ENCODE results near the gene MAOA.
"Not testable (repeated sequence)": the region's sequence is repeated elsewhere in the genome, so short reads cannot be mapped to it uniquely, and the experiment has no call there.

Gene MAOA

DNA sequence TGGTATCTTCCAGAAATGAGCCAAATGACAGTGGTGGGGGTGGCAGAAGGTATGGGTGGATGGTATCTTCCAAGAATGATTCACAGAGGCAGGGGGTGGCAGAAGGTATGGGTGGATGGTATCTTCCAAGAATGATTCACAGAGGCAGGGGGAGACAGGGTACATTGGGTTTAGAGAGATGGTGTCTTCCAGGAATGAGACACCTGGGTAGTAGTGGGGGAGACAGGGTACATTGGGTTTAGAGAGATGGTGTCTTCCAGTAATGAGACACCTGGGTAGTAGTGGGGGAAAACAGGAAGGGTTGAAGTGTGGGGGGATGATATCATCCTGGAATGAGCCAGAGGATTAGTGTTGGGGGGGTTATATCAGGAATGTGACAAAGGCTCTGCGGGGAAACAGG lies 62.0 kb downstream of the MAOA start:
- H3K36me3 ChIP-seq, result no peaks in the 10 kb centered on the region
- no peaks in the 10 kb centered on the region for H3K27me3 ChIP-seq
- H3K27ac ChIP-seq, result no peak overlapping the region
- TF ChIP-seq, protein P1, sequence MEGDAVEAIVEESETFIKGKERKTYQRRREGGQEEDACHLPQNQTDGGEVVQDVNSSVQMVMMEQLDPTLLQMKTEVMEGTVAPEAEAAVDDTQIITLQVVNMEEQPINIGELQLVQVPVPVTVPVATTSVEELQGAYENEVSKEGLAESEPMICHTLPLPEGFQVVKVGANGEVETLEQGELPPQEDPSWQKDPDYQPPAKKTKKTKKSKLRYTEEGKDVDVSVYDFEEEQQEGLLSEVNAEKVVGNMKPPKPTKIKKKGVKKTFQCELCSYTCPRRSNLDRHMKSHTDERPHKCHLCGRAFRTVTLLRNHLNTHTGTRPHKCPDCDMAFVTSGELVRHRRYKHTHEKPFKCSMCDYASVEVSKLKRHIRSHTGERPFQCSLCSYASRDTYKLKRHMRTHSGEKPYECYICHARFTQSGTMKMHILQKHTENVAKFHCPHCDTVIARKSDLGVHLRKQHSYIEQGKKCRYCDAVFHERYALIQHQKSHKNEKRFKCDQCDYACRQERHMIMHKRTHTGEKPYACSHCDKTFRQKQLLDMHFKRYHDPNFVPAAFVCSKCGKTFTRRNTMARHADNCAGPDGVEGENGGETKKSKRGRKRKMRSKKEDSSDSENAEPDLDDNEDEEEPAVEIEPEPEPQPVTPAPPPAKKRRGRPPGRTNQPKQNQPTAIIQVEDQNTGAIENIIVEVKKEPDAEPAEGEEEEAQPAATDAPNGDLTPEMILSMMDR (IDR thresholded peaks at IDR 0.05), result no peak
- no peak overlapping the region for H3K4me3 ChIP-seq (ENCODE audit: low read depth in 1 of 2, low read length in 1 of 2)
- no peaks in the 10 kb centered on the region for H3K9me3 ChIP-seq
- H3K4me1 ChIP-seq (ENCODE audit: control insufficient read depth in 1 of 2, insufficient read depth in 1 of 2, low read depth in 1 of 2, low read length in 1 of 2), result no peaks in the 10 kb centered on the region

DNA sequence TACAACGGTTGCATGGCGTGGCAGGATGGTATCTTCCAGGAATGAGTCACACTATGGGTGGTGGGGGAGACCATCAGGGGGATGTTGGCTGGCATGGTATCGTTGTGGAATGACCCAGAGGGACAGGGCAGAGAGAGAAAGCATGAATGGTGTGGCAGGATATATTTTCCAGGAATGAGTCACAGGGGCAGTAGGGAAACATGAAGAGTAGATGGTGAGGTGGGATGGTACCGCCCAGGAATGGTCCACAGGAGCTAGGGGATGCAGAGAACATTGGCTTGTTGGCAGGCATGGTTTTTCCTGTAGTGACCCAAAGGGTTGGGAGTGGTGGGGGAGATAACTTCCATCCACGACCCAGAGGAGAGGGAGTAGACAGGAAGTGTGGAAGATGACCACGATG lies 62.4 kb downstream of the MAOA start:
- Histone ChIP-seq H3K27me3 (no peaks in the 10 kb centered on the region), H3K4me1 (ENCODE audit: control insufficient read depth in 1 of 2, insufficient read depth in 1 of 2, low read depth in 1 of 2, low read length in 1 of 2) (no peaks in the 10 kb centered on the region), H3K9me3 (no peaks in the 10 kb centered on the region), H3K36me3 (no peaks in the 10 kb centered on the region), H3K4me3 (ENCODE audit: low read depth in 1 of 2, low read length in 1 of 2) (no peak overlapping the region), H3K27ac (no peak overlapping the region)
- TF ChIP-seq, protein P1 (IDR thresholded peaks at IDR 0.05), result no peak

DNA sequence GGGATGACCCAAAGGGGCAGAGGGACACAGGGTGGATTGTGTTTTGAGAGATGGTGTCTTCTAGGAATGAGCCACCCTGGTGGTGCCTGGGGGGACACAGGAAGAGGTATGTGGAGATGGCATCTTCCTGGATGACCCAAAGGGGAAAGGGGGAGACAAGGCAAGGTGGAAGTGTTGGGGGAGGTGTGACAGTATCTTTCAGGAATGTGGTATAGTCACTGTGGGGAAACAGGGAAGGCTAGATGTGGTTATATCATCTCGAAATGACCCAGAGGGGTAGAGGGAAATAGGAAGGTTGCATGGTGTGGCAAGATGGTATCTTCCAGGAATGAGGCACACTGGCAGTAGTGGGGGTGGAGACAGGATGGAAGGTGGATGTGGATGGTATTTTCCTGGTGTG lies 62.9 kb downstream of the MAOA start:
- TF ChIP-seq, protein P1 (IDR thresholded peaks at IDR 0.05), result no peak
- Histone ChIP-seq H3K4me3 (ENCODE audit: low read depth in 1 of 2, low read length in 1 of 2) (no peak overlapping the region), H3K36me3 (no peaks in the 10 kb centered on the region), H3K27ac (no peak overlapping the region), H3K27me3 (no peaks in the 10 kb centered on the region), H3K4me1 (ENCODE audit: control insufficient read depth in 1 of 2, insufficient read depth in 1 of 2, low read depth in 1 of 2, low read length in 1 of 2) (no peaks in the 10 kb centered on the region), H3K9me3 (no peaks in the 10 kb centered on the region)

DNA sequence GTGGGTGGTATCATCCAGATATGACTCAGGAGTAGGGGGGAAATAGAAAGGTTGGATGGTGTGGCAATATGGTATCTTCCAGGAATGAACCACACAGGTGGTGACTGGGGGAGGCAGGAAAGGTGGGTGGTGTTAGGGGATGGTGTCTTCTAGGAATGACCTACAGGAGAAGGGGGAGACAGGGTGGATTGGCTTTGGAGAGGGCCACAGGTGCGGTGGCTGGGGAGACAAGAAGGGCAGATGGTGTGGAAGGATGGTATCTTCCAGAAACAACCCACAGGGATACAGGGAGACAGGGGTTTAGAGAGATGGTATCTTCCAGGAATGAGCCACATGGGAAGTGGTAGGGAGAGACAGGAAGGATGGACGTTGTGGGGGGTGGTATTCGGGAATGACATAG lies 64.0 kb downstream of the MAOA start:
- Histone ChIP-seq H3K4me1 (ENCODE audit: control insufficient read depth in 1 of 2, insufficient read depth in 1 of 2, low read depth in 1 of 2, low read length in 1 of 2) (no peaks in the 10 kb centered on the region), H3K27ac (no peak overlapping the region), H3K36me3 (no peaks in the 10 kb centered on the region), H3K4me3 (ENCODE audit: low read depth in 1 of 2, low read length in 1 of 2) (no peak overlapping the region), H3K9me3 (no peaks in the 10 kb centered on the region), H3K27me3 (no peaks in the 10 kb centered on the region)
- TF ChIP-seq, protein P1 (IDR thresholded peaks at IDR 0.05), result no peak

DNA sequence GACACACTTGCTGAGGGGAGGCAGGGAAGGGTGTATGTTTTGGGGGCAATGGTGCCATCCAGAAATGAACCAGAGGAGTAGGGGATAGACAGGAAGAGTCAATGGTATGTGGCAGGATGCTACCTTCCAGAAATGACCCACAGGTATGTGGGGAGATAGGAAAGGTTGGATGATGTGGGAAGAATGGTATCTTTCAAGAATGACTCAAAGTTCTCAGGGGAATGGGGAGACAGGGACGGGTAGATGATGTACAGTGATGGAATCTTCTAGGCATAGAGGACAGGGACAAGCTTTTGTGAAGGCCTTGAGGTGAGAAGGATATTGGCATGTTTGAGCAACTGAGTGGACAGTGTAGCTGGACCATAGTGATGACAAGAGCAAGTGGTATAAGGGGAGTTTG lies 64.9 kb downstream of the MAOA start:
- TF ChIP-seq, protein P1 (IDR thresholded peaks at IDR 0.05), result no peak
- Histone ChIP-seq H3K27ac (no peak overlapping the region), H3K4me1 (ENCODE audit: control insufficient read depth in 1 of 2, insufficient read depth in 1 of 2, low read depth in 1 of 2, low read length in 1 of 2) (no peaks in the 10 kb centered on the region), H3K9me3 (no peaks in the 10 kb centered on the region), H3K4me3 (ENCODE audit: low read depth in 1 of 2, low read length in 1 of 2) (no peak overlapping the region), H3K27me3 (no peaks in the 10 kb centered on the region), H3K36me3 (no peaks in the 10 kb centered on the region)

DNA sequence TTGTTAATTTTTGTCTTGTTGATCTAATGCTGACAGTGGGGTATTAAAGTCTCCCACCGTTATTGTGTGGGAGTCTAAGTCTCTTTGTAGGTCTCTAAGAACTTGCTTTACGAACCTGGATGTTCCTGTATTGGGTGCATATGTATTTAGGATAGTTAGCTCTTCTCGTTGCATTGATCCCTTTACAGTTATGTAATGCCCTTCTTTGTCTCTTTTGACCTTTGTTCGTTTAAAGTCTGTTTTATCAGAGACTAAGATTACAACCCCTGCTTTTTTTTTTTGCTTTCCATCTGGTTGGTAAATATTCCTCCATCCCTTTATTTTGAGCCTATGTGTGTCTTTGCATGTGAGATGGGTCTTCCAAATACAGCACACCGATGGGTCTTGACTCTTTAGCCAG lies 69.1 kb downstream of the MAOA start:
- peaks cover 8 to 20% of the 10 kb centered on the region in 2 experiments for H3K4me1 ChIP-seq (ENCODE audit: control insufficient read depth in 1 of 2, insufficient read depth in 1 of 2, low read depth in 1 of 2, low read length in 1 of 2)
- not testable (repeated sequence) for H3K27ac ChIP-seq; H3K36me3 ChIP-seq; H3K27me3 ChIP-seq; H3K4me3 ChIP-seq (ENCODE audit: low read depth in 1 of 2, low read length in 1 of 2); H3K9me3 ChIP-seq

DNA sequence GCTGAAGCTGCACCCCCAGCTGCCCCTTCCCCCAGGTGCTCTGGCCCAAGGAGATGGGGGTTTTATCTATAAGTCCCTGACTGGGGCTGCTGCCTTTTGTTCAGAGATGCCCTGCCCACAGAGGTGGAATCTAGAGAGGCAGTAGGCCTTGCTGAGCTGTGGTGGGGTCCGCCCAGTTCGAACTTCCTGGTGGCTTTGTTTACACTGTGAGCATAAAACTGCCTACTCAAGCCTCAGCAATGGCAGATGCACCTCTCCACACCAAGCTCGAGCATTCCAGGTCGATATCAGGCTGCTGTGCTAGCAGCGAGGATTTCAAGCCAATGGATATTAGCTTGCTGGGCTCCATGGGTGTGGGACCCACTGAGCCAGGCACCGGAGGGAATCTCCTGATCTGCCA lies 71.2 kb downstream of the MAOA start:
- not testable (repeated sequence) for H3K27me3 ChIP-seq; H3K4me3 ChIP-seq (ENCODE audit: low read depth in 1 of 2, low read length in 1 of 2); H3K27ac ChIP-seq; H3K9me3 ChIP-seq; H3K36me3 ChIP-seq
- peaks cover 8 to 27% of the 10 kb centered on the region in 2 experiments for H3K4me1 ChIP-seq (ENCODE audit: control insufficient read depth in 1 of 2, insufficient read depth in 1 of 2, low read depth in 1 of 2, low read length in 1 of 2)
